SK-N-SH treated with all-trans-retinoic acid at 6 μM for 48 hours (cell line): ENCODE results near the gene P4HTM.

ENCODE experiments used
- ATAC-seq: fragments of 200-7000 bp; cut with Tn5 transposase; 3 replicates; pipeline ENCODE4 v1.9.1; 2020; ENCODE audit warnings: mild to moderate bottlenecking, moderate library complexity
- ARNTL ChIP-seq: fragments of 450-650 bp; formaldehyde crosslinking; IDR thresholded peaks from 2 replicates; pipeline ENCODE4 v1.5.0; 2020; ENCODE audit warnings: low read depth, mild to moderate bottlenecking, moderate library complexity, borderline replicate concordance
- BACH2 ChIP-seq: fragments of 250-450 bp; sonication (Bioruptor Pico); IDR thresholded peaks from 2 replicates; pipeline ENCODE4 v1.9.0; 2021; ENCODE audit warnings: mild to moderate bottlenecking, borderline replicate concordance
- CSDC2 ChIP-seq: fragments of 250-450 bp; sonication (Bioruptor Pico); IDR thresholded peaks from 2 replicates; pipeline ENCODE4 v1.5.0; 2020; ENCODE audit warnings: mild to moderate bottlenecking, moderate library complexity
- CSRNP3 ChIP-seq: fragments of 250-450 bp; sonication (Bioruptor Pico); IDR thresholded peaks from 2 replicates; pipeline ENCODE4 v1.5.1; 2021; ENCODE audit warnings: mild to moderate bottlenecking, moderate library complexity
- ESRRG ChIP-seq: fragments of 250-450 bp; sonication (Bioruptor Pico); IDR thresholded peaks from 2 replicates; pipeline ENCODE4 v1.6.1; 2021; ENCODE audit warnings: mild to moderate bottlenecking
- GLIS3 ChIP-seq: fragments of 250-450 bp; sonication (Bioruptor Pico); IDR thresholded peaks from 2 replicates; pipeline ENCODE4 v1.5.0; 2020; ENCODE audit warnings: mild to moderate bottlenecking, moderate library complexity
- ISL1 ChIP-seq: fragments of 250-450 bp; sonication (Bioruptor Pico); IDR thresholded peaks from 2 replicates; pipeline ENCODE4 v2.1.2; 2022; ENCODE audit warnings: mild to moderate bottlenecking, moderate library complexity
- PPARA ChIP-seq: fragments of 250-450 bp; sonication (Bioruptor Pico); IDR thresholded peaks from 2 replicates; pipeline ENCODE4 v1.5.0; 2020; ENCODE audit warnings: mild to moderate bottlenecking, borderline replicate concordance
- SNAI2 ChIP-seq: fragments of 250-450 bp; sonication (Bioruptor Pico); IDR thresholded peaks from 2 replicates; pipeline ENCODE4 v1.5.0; 2020; ENCODE audit warnings: mild to moderate bottlenecking, moderate library complexity
- TCF4 ChIP-seq: fragments of 250-450 bp; sonication (Bioruptor Pico); IDR thresholded peaks from 2 replicates; pipeline ENCODE4 v1.8.0; 2021; ENCODE audit warnings: mild to moderate bottlenecking, moderate library complexity, borderline replicate concordance
- ZC3H10 ChIP-seq: fragments of 250-450 bp; sonication (Bioruptor Pico); IDR thresholded peaks from 2 replicates; pipeline ENCODE4 v1.5.1; 2021; ENCODE audit warnings: mild to moderate bottlenecking, moderate library complexity
- ZFP3 ChIP-seq: fragments of 250-450 bp; sonication (Bioruptor Pico); IDR thresholded peaks from 2 replicates; pipeline ENCODE4 v1.5.0; 2020; ENCODE audit warnings: mild to moderate bottlenecking, moderate library complexity
- ZFP30 ChIP-seq: fragments of 450-650 bp; formaldehyde crosslinking; IDR thresholded peaks from 2 replicates; pipeline ENCODE4 v1.5.0; 2022; ENCODE audit warnings: mild to moderate bottlenecking, moderate library complexity
- ZNF565 ChIP-seq: fragments of 450-650 bp; formaldehyde crosslinking; conservative IDR thresholded peaks from 2 replicates; pipeline ENCODE4 v1.5.0; 2020; ENCODE audit warnings: low read depth, mild to moderate bottlenecking, moderate library complexity
- ZNF70 ChIP-seq: fragments of 450-650 bp; formaldehyde crosslinking; IDR thresholded peaks from 2 replicates; pipeline ENCODE4 v1.5.0; 2020; ENCODE audit warnings: mild to moderate bottlenecking, moderate library complexity
- ZNF8 ChIP-seq: fragments of 450-650 bp; formaldehyde crosslinking; IDR thresholded peaks from 2 replicates; pipeline ENCODE4 v1.5.0; 2020; ENCODE audit warnings: mild to moderate bottlenecking, moderate library complexity
- TF ChIP-seq, protein P1 (sequence below): fragments of 250-450 bp; sonication (Bioruptor Pico); IDR thresholded peaks from 2 replicates; pipeline ENCODE4 v1.8.0; 2020; ENCODE audit warnings: mild to moderate bottlenecking, moderate library complexity, borderline replicate concordance
- TF ChIP-seq, protein P2 (sequence below): fragments of 250-450 bp; sonication (Bioruptor Pico); IDR thresholded peaks from 2 replicates; pipeline ENCODE4 v1.8.0; 2021; ENCODE audit warnings: low read depth, mild to moderate bottlenecking, moderate library complexity, borderline replicate concordance
- TF ChIP-seq, protein P3 (sequence below): fragments of 250-450 bp; sonication (Bioruptor Pico); IDR thresholded peaks from 2 replicates; pipeline ENCODE4 v1.5.0; 2020; ENCODE audit warnings: mild to moderate bottlenecking, moderate library complexity
- TF ChIP-seq, protein P4 (sequence below): fragments of 250-450 bp; sonication (Bioruptor Pico); IDR thresholded peaks from 2 replicates; pipeline ENCODE4 v1.5.1; 2020; ENCODE audit warnings: low read depth, mild to moderate bottlenecking, moderate library complexity

The P4HTM gene

DNA sequence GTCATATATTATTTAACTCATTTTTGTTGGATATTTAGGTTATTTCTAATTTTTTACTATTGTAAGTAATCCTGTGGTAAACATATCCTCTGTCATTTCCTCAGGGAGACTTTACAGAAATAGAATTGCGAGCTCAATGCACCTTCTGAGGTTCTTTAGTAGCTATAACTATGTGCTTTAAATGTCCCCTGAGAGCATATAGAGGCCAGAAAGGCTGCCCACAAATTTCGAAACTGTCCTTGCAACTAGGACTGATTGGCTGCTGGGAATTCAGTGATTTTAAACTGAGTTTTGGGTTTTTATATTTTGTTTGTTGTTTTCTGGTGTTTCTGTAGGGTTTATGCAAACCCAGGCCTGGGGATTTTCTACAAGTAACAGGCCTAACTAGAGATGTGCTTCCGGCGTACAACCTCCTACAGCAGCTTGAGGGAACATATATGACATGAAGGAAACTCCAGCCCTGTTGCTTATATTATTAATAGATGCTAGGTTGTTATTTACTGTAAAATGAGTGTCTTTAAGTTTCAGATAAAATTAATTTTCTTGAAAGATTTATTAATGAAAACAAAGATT is 29.1 kb upstream of the P4HTM start (continued):
- no peak for TF ChIP-seq ARNTL (CRISPR knock-in tag)

GRCh38 chr3:48962340-48962739 is 27.7 kb upstream of the P4HTM start:
- TF ChIP-seq, protein P1, sequence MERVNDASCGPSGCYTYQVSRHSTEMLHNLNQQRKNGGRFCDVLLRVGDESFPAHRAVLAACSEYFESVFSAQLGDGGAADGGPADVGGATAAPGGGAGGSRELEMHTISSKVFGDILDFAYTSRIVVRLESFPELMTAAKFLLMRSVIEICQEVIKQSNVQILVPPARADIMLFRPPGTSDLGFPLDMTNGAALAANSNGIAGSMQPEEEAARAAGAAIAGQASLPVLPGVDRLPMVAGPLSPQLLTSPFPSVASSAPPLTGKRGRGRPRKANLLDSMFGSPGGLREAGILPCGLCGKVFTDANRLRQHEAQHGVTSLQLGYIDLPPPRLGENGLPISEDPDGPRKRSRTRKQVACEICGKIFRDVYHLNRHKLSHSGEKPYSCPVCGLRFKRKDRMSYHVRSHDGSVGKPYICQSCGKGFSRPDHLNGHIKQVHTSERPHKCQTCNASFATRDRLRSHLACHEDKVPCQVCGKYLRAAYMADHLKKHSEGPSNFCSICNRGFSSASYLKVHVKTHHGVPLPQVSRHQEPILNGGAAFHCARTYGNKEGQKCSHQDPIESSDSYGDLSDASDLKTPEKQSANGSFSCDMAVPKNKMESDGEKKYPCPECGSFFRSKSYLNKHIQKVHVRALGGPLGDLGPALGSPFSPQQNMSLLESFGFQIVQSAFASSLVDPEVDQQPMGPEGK (CRISPR knock-in tag), result no peak
- TF ChIP-seq, protein P2, sequence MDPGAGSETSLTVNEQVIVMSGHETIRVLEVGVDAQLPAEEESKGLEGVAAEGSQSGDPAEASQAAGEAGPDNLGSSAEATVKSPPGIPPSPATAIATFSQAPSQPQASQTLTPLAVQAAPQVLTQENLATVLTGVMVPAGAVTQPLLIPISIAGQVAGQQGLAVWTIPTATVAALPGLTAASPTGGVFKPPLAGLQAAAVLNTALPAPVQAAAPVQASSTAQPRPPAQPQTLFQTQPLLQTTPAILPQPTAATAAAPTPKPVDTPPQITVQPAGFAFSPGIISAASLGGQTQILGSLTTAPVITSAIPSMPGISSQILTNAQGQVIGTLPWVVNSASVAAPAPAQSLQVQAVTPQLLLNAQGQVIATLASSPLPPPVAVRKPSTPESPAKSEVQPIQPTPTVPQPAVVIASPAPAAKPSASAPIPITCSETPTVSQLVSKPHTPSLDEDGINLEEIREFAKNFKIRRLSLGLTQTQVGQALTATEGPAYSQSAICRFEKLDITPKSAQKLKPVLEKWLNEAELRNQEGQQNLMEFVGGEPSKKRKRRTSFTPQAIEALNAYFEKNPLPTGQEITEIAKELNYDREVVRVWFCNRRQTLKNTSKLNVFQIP (CRISPR knock-in tag), result no peak
- no peak for TF ChIP-seq SNAI2 (CRISPR knock-in tag)
- no peak for TF ChIP-seq TCF4
- TF ChIP-seq ZFP30 (CRISPR knock-in tag), result no peak
- TF ChIP-seq, protein P3, sequence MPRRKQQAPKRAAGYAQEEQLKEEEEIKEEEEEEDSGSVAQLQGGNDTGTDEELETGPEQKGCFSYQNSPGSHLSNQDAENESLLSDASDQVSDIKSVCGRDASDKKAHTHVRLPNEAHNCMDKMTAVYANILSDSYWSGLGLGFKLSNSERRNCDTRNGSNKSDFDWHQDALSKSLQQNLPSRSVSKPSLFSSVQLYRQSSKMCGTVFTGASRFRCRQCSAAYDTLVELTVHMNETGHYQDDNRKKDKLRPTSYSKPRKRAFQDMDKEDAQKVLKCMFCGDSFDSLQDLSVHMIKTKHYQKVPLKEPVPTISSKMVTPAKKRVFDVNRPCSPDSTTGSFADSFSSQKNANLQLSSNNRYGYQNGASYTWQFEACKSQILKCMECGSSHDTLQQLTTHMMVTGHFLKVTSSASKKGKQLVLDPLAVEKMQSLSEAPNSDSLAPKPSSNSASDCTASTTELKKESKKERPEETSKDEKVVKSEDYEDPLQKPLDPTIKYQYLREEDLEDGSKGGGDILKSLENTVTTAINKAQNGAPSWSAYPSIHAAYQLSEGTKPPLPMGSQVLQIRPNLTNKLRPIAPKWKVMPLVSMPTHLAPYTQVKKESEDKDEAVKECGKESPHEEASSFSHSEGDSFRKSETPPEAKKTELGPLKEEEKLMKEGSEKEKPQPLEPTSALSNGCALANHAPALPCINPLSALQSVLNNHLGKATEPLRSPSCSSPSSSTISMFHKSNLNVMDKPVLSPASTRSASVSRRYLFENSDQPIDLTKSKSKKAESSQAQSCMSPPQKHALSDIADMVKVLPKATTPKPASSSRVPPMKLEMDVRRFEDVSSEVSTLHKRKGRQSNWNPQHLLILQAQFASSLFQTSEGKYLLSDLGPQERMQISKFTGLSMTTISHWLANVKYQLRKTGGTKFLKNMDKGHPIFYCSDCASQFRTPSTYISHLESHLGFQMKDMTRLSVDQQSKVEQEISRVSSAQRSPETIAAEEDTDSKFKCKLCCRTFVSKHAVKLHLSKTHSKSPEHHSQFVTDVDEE (CRISPR knock-in tag), result no peak
- no peak for TF ChIP-seq ISL1
- no peak for TF ChIP-seq ZNF8 (CRISPR knock-in tag)
- TF ChIP-seq ZNF70 (CRISPR knock-in tag), result no peak
- TF ChIP-seq BACH2 (CRISPR knock-in tag), result no peak
- TF ChIP-seq ZNF565 (CRISPR knock-in tag), result no peak
- no peak for TF ChIP-seq ESRRG (CRISPR knock-in tag)
- no peak for TF ChIP-seq ZC3H10 (CRISPR knock-in tag)
- ATAC-seq, result no peak

GRCh38 chr3:48962939-48963338 is 27.1 kb upstream of the P4HTM start:
- ATAC-seq, result no peak
- TF ChIP-seq CSRNP3 (CRISPR knock-in tag) (no peak), CSDC2 (CRISPR knock-in tag) (no peak), ZNF565 (CRISPR knock-in tag) (no peak), TCF4 (no peak), ZC3H10 (CRISPR knock-in tag) (no peak), BACH2 (CRISPR knock-in tag) (no peak), PPARA (CRISPR knock-in tag) (no peak), ISL1 (no peak), ZNF8 (CRISPR knock-in tag) (no peak), SNAI2 (CRISPR knock-in tag) (no peak), GLIS3 (no peak), ARNTL (CRISPR knock-in tag) (no peak), ZNF70 (CRISPR knock-in tag) (no peak), ZFP3 (CRISPR knock-in tag) (no peak), ESRRG (CRISPR knock-in tag) (no peak)
- TF ChIP-seq, protein P4, sequence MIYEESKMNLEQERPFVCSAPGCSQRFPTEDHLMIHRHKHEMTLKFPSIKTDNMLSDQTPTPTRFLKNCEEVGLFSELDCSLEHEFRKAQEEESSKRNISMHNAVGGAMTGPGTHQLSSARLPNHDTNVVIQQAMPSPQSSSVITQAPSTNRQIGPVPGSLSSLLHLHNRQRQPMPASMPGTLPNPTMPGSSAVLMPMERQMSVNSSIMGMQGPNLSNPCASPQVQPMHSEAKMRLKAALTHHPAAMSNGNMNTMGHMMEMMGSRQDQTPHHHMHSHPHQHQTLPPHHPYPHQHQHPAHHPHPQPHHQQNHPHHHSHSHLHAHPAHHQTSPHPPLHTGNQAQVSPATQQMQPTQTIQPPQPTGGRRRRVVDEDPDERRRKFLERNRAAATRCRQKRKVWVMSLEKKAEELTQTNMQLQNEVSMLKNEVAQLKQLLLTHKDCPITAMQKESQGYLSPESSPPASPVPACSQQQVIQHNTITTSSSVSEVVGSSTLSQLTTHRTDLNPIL (CRISPR knock-in tag), result no peak
- TF ChIP-seq, protein P3 (CRISPR knock-in tag), result no peak
- TF ChIP-seq, protein P2 (CRISPR knock-in tag), result no peak
- TF ChIP-seq, protein P1 (CRISPR knock-in tag), result no peak
